PC-9 (cell line): ENCODE data around the gene PLCG2.

Experiments used
- EZH2 ChIP-seq: fragments of 200-600 bp; sonication (generic); IDR thresholded peaks from 2 replicates; pipeline ENCODE4 v1.8.0; 2017; ENCODE audit warnings: antibody characterized with exemption, low read depth
- TF ChIP-seq, protein P1 (sequence below): fragments of 200-600 bp; sonication (generic); conservative IDR thresholded peaks from 2 replicates; pipeline ENCODE4 v1.6.1; 2017; ENCODE audit warnings: mixed run types, antibody characterized with exemption, mild to moderate bottlenecking, moderate library complexity

DNA sequence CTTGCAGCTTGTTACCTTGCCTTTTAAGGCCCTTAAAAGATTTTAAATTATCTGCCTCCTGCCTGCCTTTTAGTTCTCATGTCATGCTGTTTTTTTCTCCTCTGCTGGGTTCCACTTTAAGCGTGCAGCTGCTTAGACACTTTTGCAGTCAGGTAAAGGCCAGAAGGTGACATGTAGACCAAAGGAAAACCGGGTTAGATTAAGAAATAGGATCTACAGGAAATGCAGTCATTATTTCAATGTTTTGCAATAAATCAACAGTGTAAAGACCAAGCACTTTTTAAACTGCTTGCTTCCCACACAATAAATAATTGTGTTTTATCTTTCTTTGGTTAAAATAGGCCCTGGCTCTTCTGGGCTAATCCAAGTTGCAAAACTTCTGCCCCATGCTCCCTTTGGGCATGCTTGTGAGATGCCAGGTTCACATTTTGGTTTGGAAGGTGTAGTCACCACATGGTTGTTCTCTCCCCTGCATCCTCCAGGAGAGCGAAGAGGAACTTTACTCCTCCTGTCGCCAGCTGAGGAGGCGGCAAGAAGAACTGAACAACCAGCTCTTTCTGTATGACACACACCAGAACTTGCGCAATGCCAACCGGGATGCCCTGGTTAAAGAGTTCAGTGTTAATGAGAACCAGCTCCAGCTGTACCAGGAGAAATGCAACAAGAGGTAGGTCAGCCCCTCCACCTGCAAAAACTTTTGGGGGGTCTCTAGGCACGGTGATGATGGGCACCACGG is 177.3 kb downstream of the PLCG2 start:
- TF ChIP-seq, protein P1, sequence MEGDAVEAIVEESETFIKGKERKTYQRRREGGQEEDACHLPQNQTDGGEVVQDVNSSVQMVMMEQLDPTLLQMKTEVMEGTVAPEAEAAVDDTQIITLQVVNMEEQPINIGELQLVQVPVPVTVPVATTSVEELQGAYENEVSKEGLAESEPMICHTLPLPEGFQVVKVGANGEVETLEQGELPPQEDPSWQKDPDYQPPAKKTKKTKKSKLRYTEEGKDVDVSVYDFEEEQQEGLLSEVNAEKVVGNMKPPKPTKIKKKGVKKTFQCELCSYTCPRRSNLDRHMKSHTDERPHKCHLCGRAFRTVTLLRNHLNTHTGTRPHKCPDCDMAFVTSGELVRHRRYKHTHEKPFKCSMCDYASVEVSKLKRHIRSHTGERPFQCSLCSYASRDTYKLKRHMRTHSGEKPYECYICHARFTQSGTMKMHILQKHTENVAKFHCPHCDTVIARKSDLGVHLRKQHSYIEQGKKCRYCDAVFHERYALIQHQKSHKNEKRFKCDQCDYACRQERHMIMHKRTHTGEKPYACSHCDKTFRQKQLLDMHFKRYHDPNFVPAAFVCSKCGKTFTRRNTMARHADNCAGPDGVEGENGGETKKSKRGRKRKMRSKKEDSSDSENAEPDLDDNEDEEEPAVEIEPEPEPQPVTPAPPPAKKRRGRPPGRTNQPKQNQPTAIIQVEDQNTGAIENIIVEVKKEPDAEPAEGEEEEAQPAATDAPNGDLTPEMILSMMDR = no peak
- no peak for TF ChIP-seq EZH2
